H9 (cell line): Measurements from ENCODE around the gene SSPN. TPM values are rescaled to one million over a fixed set of nuclear protein-coding genes. Genes with fewer than 3 reads are reported as not detected.

Source experiments
- DNase-seq: peaks from one replicate; pipeline ENCODE4 v3.0.0-alpha.2; 2017
- H2AFZ ChIP-seq: one replicate; pipeline ENCODE4 v1.6.1; 2013; ENCODE audit warnings: mild to moderate bottlenecking, low read length, control low read depth, moderate library complexity
- H2AK5ac ChIP-seq: 2 replicates; pipeline ENCODE4 v1.6.1; 2013; ENCODE audit warnings: low read length, control low read depth, mixed read lengths; ENCODE audit not compliant: insufficient read length
- H2BK120ac ChIP-seq: one replicate; pipeline ENCODE4 v1.6.1; 2013; ENCODE audit warnings: low read depth, mild to moderate bottlenecking, low read length, control low read depth, inconsistent platforms; ENCODE audit not compliant: poor library complexity, severe bottlenecking
- H2BK12ac ChIP-seq: 2 replicates; pipeline ENCODE4 v1.6.1; 2013; ENCODE audit warnings: low read length, control low read depth, mixed read lengths, low read depth; ENCODE audit not compliant: insufficient read length
- H2BK15ac ChIP-seq: 2 replicates; pipeline ENCODE4 v1.6.1; 2013; ENCODE audit warnings: low read depth, low read length, control low read depth
- H2BK20ac ChIP-seq: one replicate; pipeline ENCODE4 v1.6.1; 2013; ENCODE audit warnings: low read depth, mild to moderate bottlenecking, low read length, control low read depth, inconsistent platforms; ENCODE audit not compliant: poor library complexity, severe bottlenecking
- H2BK5ac ChIP-seq: 2 replicates; pipeline ENCODE4 v1.6.1; 2013; ENCODE audit warnings: low read length, control low read depth, mixed read lengths; ENCODE audit not compliant: insufficient read length
- H3K14ac ChIP-seq: 2 replicates; pipeline ENCODE4 v1.6.1; 2013; ENCODE audit warnings: low read length, control low read depth; ENCODE audit not compliant: insufficient read depth
- H3K18ac ChIP-seq: 2 replicates; pipeline ENCODE4 v1.6.1; 2013; ENCODE audit warnings: low read depth, mild to moderate bottlenecking, mixed read lengths, low read length, control low read depth; ENCODE audit not compliant: insufficient read length
- H3K23ac ChIP-seq: 2 replicates; pipeline ENCODE4 v1.6.1; 2013; ENCODE audit warnings: low read length, control low read depth, mixed read lengths, low read depth; ENCODE audit not compliant: insufficient read length
- H3K23me2 ChIP-seq: 2 replicates; pipeline ENCODE4 v1.6.1; 2013; ENCODE audit warnings: low read depth, mild to moderate bottlenecking, mixed read lengths, low read length, control low read depth; ENCODE audit not compliant: insufficient read length, poor library complexity, severe bottlenecking
- H3K27ac ChIP-seq: 2 replicates; pipeline ENCODE4 v1.5.1; 2013; ENCODE audit warnings: low read length, control low read depth, mixed read lengths, low read depth; ENCODE audit not compliant: insufficient read length
- H3K27me3 ChIP-seq: 2 replicates; pipeline ENCODE4 v1.6.1; 2013; ENCODE audit warnings: low read length, control low read depth, inconsistent platforms; ENCODE audit not compliant: insufficient read depth
- H3K4ac ChIP-seq: 2 replicates; pipeline ENCODE4 v1.6.1; 2013; ENCODE audit warnings: low read depth, mild to moderate bottlenecking, control low read depth, inconsistent platforms, low read length, moderate library complexity
- H3K4me1 ChIP-seq: 2 replicates; pipeline ENCODE4 v1.6.1; 2013; ENCODE audit warnings: low read length, control low read depth, inconsistent platforms; ENCODE audit not compliant: insufficient read depth
- H3K4me2 ChIP-seq: 2 replicates; pipeline ENCODE4 v1.6.1; 2013; ENCODE audit warnings: low read length, control low read depth, mixed read lengths; ENCODE audit not compliant: insufficient read length, insufficient read depth
- H3K56ac ChIP-seq: 2 replicates; pipeline ENCODE4 v1.6.1; 2013; ENCODE audit warnings: low read depth, mild to moderate bottlenecking, mixed read lengths, low read length, control low read depth; ENCODE audit not compliant: insufficient read length
- H3K79me1 ChIP-seq: 2 replicates; pipeline ENCODE4 v1.6.1; 2013; ENCODE audit warnings: low read depth, mild to moderate bottlenecking, moderate library complexity, low read length, control low read depth, inconsistent platforms; ENCODE audit not compliant: insufficient read depth, poor library complexity, severe bottlenecking
- H3K79me2 ChIP-seq: 2 replicates; pipeline ENCODE4 v1.6.1; 2013; ENCODE audit warnings: low read length, control low read depth, inconsistent platforms; ENCODE audit not compliant: insufficient read depth
- H3K9ac ChIP-seq: 2 replicates; pipeline ENCODE4 v1.6.1; 2013; ENCODE audit warnings: low read length, control low read depth, mixed read lengths; ENCODE audit not compliant: insufficient read length; ENCODE audit errors: extremely low read depth
- H3K9me3 ChIP-seq: one replicate; pipeline ENCODE4 v1.6.1; 2013; ENCODE audit warnings: low read depth, low read length, inconsistent platforms; ENCODE audit not compliant: control insufficient read depth
- H3T11ph ChIP-seq: one replicate; pipeline ENCODE4 v1.6.1; 2013; ENCODE audit warnings: mild to moderate bottlenecking, low read length, control low read depth, inconsistent platforms
- H4K20me1 ChIP-seq: one replicate; pipeline ENCODE4 v1.6.1; 2013; ENCODE audit not compliant: control insufficient read depth, insufficient read length, insufficient read depth
- H4K5ac ChIP-seq: 2 replicates; pipeline ENCODE4 v1.6.1; 2013; ENCODE audit warnings: low read depth, mild to moderate bottlenecking, mixed read lengths, low read length, control low read depth; ENCODE audit not compliant: insufficient read length
- H4K8ac ChIP-seq: replicated peaks from 2 replicates; pipeline ENCODE4 v1.6.1; 2013; ENCODE audit warnings: low read length, control low read depth, mixed read lengths, low read depth; ENCODE audit not compliant: insufficient read length
- H4K91ac ChIP-seq: 2 replicates; pipeline ENCODE4 v1.6.1; 2013; ENCODE audit warnings: low read depth, mild to moderate bottlenecking, moderate library complexity, mixed read lengths, low read length, control low read depth; ENCODE audit not compliant: insufficient read length
- H3K27ac Mint-ChIP-seq, 3 experiments: 2 replicates in 2 of 3; 3 replicates in 1 of 3; pipeline ENCODE4 v1.8.0; 2020 to 2021; ENCODE audit warnings: mixed read lengths in 3 of 3, mild to moderate bottlenecking in 1 of 3, moderate library complexity in 1 of 3
- H3K27me3 Mint-ChIP-seq: 2 replicates; pipeline ENCODE4 v1.8.0; 2021; ENCODE audit warnings: low read depth, mild to moderate bottlenecking, moderate library complexity, mixed read lengths
- H3K36me3 Mint-ChIP-seq, 3 experiments: 2 replicates in 2 of 3; 3 replicates in 1 of 3; pipeline ENCODE4 v1.8.0; 2020 to 2021; ENCODE audit warnings: low read depth in 3 of 3, mixed read lengths in 3 of 3; ENCODE audit not compliant: insufficient read depth in 1 of 3
- H3K4me1 Mint-ChIP-seq, 2 experiments: 2 replicates each; pipeline ENCODE4 v1.8.0; 2020; ENCODE audit warnings: mixed read lengths in 2 of 2
- H3K4me3 Mint-ChIP-seq, 2 experiments: 2 replicates in 1 of 2; 3 replicates in 1 of 2; pipeline ENCODE4 v1.8.0; 2020 to 2021; ENCODE audit warnings: mild to moderate bottlenecking in 2 of 2, mixed read lengths in 2 of 2, moderate library complexity in 1 of 2
- H3K9me3 Mint-ChIP-seq, 2 experiments: 2 replicates in 1 of 2; 3 replicates in 1 of 2; pipeline ENCODE4 v1.8.0; 2020; ENCODE audit warnings: mild to moderate bottlenecking in 2 of 2, mixed read lengths in 2 of 2, moderate library complexity in 1 of 2
- WGBS: extraction: QIAGEN DNeasy Blood & Tissue Kit; methylation state at CpG from one replicate; pipeline ENCODE4 v1.1.7; 2013; ENCODE audit warnings: missing lambda C conversion rate, low lambda C conversion rate, mixed read lengths; ENCODE audit not compliant: insufficient read length; ENCODE audit errors: extremely low coverage; 5-methylcytosine and 5-hydroxymethylcytosine counted together
- total RNA-seq: library from RNA; stranded (reverse); gene quantifications from 2 replicates; pipeline ENCODE4 v1.2.1, GENCODE V29; 2021
- TF ChIP-seq, protein P1 (sequence below): fragments of 200-600 bp; sonication (generic); conservative IDR thresholded peaks from 3 replicates; pipeline ENCODE4 v1.8.0; 2021; ENCODE audit warnings: antibody characterized with exemption, mild to moderate bottlenecking

Gene SSPN
- total RNA-seq, 1 experiment from 2014 or later = 0.81 TPM

DNA sequence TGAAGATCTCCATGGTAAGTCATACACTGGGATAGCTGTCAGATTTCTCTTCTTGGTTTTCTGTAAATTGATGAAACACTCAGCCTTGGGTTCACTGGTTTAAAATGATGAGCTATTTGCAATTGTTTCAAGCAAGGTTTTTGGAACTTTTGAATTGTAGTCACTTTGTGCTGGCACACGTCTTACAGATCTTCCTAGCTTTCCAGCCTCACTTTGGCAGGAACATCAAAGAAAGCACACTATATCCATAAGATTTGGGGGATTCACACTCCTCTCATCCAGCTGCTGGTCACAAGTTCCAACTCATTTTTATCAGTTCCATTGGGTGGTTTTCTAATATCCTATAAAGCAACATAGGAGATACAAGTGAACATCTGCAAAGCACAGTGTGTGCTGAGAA lies 16.0 kb downstream of the SSPN start:
- Histone ChIP-seq H2BK20ac (no peak overlapping the region), H3K4me2 (no peak overlapping the region), H3K14ac (no peak overlapping the region), H3K27me3 (no peaks in the 10 kb centered on the region), H3K23ac (no peak overlapping the region), H4K91ac (no peak overlapping the region), H3K79me2 (no peaks in the 10 kb centered on the region), H2BK15ac (no peak overlapping the region), H3K9me3 (no peaks in the 10 kb centered on the region), H2AK5ac (no peak overlapping the region), H2AFZ (no peak overlapping the region), H3K23me2 (no peaks in the 10 kb centered on the region), H2BK5ac (no peak overlapping the region), H4K8ac (no peak overlapping the region), H3K27ac (no peak overlapping the region), H3K56ac (no peak overlapping the region), H3K79me1 (no peaks in the 10 kb centered on the region), H4K20me1 (no peaks in the 10 kb centered on the region), H2BK12ac (no peak overlapping the region), H3T11ph (no peak overlapping the region), H3K18ac (no peak overlapping the region), H4K5ac (no peak overlapping the region), H3K9ac (no peak overlapping the region), H3K4ac (no peak overlapping the region), H2BK120ac (no peak overlapping the region), H3K4me1 (no peaks in the 10 kb centered on the region)
- Mint-ChIP-seq H3K4me1 (no peaks in the 10 kb centered on the region), H3K27me3 (peaks cover 11% of the 10 kb centered on the region), H3K4me3 (no peak overlapping the region), H3K9me3 (no peaks in the 10 kb centered on the region), H3K27ac (no peak overlapping the region), H3K36me3 (no peaks in the 10 kb centered on the region)
- WGBS = no CpG with 5 or more reads among the region's 1 CpG
- TF ChIP-seq, protein P1, sequence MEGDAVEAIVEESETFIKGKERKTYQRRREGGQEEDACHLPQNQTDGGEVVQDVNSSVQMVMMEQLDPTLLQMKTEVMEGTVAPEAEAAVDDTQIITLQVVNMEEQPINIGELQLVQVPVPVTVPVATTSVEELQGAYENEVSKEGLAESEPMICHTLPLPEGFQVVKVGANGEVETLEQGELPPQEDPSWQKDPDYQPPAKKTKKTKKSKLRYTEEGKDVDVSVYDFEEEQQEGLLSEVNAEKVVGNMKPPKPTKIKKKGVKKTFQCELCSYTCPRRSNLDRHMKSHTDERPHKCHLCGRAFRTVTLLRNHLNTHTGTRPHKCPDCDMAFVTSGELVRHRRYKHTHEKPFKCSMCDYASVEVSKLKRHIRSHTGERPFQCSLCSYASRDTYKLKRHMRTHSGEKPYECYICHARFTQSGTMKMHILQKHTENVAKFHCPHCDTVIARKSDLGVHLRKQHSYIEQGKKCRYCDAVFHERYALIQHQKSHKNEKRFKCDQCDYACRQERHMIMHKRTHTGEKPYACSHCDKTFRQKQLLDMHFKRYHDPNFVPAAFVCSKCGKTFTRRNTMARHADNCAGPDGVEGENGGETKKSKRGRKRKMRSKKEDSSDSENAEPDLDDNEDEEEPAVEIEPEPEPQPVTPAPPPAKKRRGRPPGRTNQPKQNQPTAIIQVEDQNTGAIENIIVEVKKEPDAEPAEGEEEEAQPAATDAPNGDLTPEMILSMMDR = no peak
- DNase-seq = no peak
